Retinal pigment epithelial cell (primary cell): ENCODE results near the gene NABP2.

Experiments used
- DNase-seq: peaks from one replicate; pipeline ENCODE4 v3.0.0-alpha.2; 2010; ENCODE audit warnings: low read depth
- H3K4me3 ChIP-seq: 2 replicates; pipeline ENCODE4 v1.5.1; 2011; ENCODE audit warnings: mild to moderate bottlenecking, low read length, control low read depth, moderate library complexity
- CTCF ChIP-seq: conservative IDR thresholded peaks from 2 replicates; pipeline ENCODE4 v1.5.1; 2011; ENCODE audit warnings: low read depth, low read length, control low read depth, inconsistent platforms

Gene NABP2

DNA sequence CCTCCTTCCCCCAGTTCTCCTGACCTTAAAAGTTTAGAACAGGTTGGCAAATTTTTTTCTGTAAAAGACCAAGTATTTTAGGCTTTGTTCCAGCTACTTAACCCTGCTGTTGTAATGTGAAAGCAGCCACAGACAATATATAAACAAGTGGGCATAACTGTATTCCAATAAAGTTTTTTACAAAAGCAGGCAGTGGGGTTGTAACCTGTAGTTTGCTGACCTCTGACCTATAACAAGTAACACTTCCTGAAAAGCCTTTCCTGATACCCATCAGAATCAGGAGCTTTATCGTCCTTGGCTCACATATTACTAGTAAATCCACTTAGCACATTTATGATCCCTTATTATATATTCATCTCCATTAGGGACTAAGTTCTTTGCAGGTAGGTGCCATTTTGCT, 21.8 kb upstream of the NABP2 start:
- DNase-seq: no peak
- TF ChIP-seq CTCF: no peak
- no peak overlapping the region for H3K4me3 ChIP-seq

- TF ChIP-seq CTCF: no peak
- no peak for DNase-seq
- H3K4me3 ChIP-seq: no peak overlapping the region
These were observed 21.3 kb upstream of the NABP2 start for GRCh38 chr12:56202838-56203237.

DNA sequence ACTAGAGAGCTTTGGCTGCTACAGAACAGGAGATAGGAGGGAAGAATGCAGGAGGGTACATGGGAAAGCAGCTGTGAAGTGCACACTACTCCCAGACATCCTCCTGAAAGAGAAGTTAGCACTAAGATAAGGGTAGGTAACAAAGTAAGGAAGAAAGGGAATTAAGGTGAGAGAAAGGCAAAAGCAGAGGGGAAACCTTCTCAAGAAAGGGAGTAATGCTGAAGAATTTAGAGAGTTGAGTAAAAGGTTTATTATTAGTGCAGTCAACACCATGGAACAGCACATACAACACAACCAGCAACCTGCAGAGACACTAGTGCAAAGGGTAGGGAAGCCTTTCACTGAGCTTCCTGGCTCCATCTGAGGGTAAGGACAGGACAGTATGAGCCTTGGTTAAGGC, 19.9 kb upstream of the NABP2 start:
- no peak for TF ChIP-seq CTCF
- H3K4me3 ChIP-seq: no peak overlapping the region
- no peak for DNase-seq

DNA sequence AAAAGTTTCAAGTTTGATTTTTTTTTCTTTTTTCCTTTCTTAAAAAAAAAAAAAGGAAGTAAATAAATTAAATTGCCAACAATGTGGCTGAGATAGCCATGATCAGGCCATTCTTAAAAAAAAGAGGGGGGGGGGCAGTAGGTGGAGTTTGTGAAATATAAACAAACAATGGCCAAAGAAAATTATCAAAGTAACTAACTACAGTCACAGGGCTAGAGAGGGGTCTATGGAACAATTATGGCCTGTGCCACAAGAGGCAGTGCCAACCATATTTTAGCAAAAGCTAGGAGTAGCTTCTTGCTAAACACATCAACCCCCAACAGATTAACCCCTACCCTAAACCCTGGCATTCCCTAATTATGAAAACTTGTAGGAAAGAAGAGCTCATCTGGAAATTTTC, 18.7 kb upstream of the NABP2 start:
- H3K4me3 ChIP-seq: no peak overlapping the region
- no peak for TF ChIP-seq CTCF
- DNase-seq: no peak

- H3K4me3 ChIP-seq: no peak overlapping the region
- DNase-seq: no peak
- TF ChIP-seq CTCF: peak; percentile 82
These were observed 17.5 kb upstream of the NABP2 start for GRCh38 chr12:56206452-56207166.

DNA sequence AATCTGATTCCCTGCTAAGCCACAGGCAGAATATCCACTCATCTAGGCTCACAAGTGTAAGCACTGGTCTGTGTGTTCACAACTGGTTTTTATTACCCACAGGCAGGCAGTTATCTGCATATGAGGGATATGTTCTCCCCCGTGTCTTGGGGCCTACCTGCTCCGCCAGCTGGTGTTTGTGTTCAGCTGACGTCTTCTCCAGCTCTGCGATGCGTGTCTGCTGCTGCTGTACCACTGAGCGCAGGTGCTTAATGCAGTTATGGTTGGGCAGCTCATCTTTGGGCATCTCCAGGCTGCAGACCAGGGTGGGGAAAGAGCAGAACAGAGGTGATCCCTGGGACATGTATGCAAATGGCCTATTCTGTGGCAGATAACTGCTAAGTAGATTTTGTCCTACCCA, 16.1 kb upstream of the NABP2 start:
- H3K4me3 ChIP-seq: no peak overlapping the region
- DNase-seq: no peak
- TF ChIP-seq CTCF: no peak

DNA sequence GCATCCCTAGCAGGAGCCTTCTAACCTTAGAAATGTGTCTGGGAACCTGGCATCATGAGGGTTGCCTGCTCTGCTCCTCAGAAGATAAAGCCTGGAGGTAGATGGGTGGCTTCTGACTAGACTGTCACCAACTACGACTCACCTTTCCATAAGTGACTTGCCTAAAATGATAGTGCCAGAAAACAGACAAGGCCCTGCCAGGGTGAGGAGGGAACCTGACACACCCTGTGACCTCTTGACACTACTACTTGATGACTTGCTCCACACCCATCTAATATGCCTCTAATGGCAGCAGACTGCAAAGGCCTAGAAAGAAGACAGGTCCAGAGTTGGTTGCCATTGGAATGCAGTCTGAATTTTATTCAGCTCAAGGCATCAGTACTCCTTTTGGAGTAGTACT, 11.8 kb upstream of the NABP2 start:
- TF ChIP-seq CTCF: no peak
- H3K4me3 ChIP-seq: no peak overlapping the region
- no peak for DNase-seq
